Central memory CD8-positive, alpha-beta T cell (primary cell): ENCODE measurements around the gene ERLEC1.

ENCODE experiments used
- ATAC-seq: fragments of 150-1000 bp; cut with Tn5 transposase; replicated peaks from 2 replicates; pipeline ENCODE4 v1.10.0; 2022; ENCODE audit warnings: mild to moderate bottlenecking, moderate FRiP score, moderate number of reproducible peaks; ENCODE audit not compliant: poor library complexity, severe bottlenecking; ENCODE audit errors: extremely low read depth
- DNase-seq, 2 donors: peaks; one replicate each; pipeline ENCODE4 v3.0.0; 2021; ENCODE audit warnings: low spot score in 2 of 2
- H3K27ac Mint-ChIP-seq: one replicate; pipeline ENCODE4 v1.8.0; 2022; ENCODE audit warnings: low read depth, mild to moderate bottlenecking, moderate library complexity, mixed read lengths
- H3K27me3 Mint-ChIP-seq: one replicate; pipeline ENCODE4 v1.8.0; 2022; ENCODE audit warnings: mixed read lengths
- H3K36me3 Mint-ChIP-seq: one replicate; pipeline ENCODE4 v1.8.0; 2022; ENCODE audit warnings: mild to moderate bottlenecking, moderate library complexity, mixed read lengths; ENCODE audit not compliant: insufficient read depth
- H3K4me1 Mint-ChIP-seq: one replicate; pipeline ENCODE4 v1.8.0; 2022; ENCODE audit warnings: mixed read lengths
- H3K4me3 Mint-ChIP-seq: one replicate; pipeline ENCODE4 v1.8.0; 2022; ENCODE audit warnings: mild to moderate bottlenecking, moderate library complexity, mixed read lengths
- H3K9me3 Mint-ChIP-seq: one replicate; pipeline ENCODE4 v1.8.0; 2022; ENCODE audit warnings: mixed read lengths

ERLEC1 gene

GRCh38 chr2:53852532-53852931, 65.7 kb downstream of the ERLEC1 start:
- no peak for ATAC-seq
- H3K27me3 Mint-ChIP-seq, result no peaks in the 10 kb centered on the region
- peaks cover 9% of the 10 kb centered on the region for H3K4me1 Mint-ChIP-seq
- no peak overlapping the region for H3K4me3 Mint-ChIP-seq
- no peak overlapping the region for H3K27ac Mint-ChIP-seq
- H3K36me3 Mint-ChIP-seq, result peaks cover 2% of the 10 kb centered on the region
- no peaks in the 10 kb centered on the region for H3K9me3 Mint-ChIP-seq
- no peak for DNase-seq

- Mint-ChIP-seq H3K36me3 (peaks cover 3% of the 10 kb centered on the region), H3K9me3 (no peaks in the 10 kb centered on the region), H3K27ac (peak overlapping the region; percentile 8), H3K27me3 (no peaks in the 10 kb centered on the region), H3K4me3 (no peak overlapping the region), H3K4me1 (peaks cover 9% of the 10 kb centered on the region)
- no peak for ATAC-seq
- no peak for DNase-seq
Measured at GRCh38 chr2:53854678-53855077, 67.8 kb downstream of the ERLEC1 start.

GRCh38 chr2:53856272-53856671, 69.4 kb downstream of the ERLEC1 start:
- Mint-ChIP-seq H3K27me3 (no peaks in the 10 kb centered on the region), H3K9me3 (no peaks in the 10 kb centered on the region), H3K36me3 (peaks cover 7% of the 10 kb centered on the region), H3K4me3 (no peak overlapping the region), H3K4me1 (peaks cover 9% of the 10 kb centered on the region), H3K27ac (no peak overlapping the region)
- DNase-seq (no peak), ATAC-seq (no peak)

GRCh38 chr2:53859206-53860181, 72.7 kb downstream of the ERLEC1 start, which contains the start of gene GPR75:
TSS of gene GPR75 (minus strand) at chr2:53859967. CDS start at chr2:53854756, 5,211 bp downstream.
- Mint-ChIP-seq H3K27ac (no peak within 1 kb of the TSS), H3K9me3 (no peaks in the 10 kb centered on the region), H3K4me3 (no peak within 1 kb of the TSS), H3K4me1 (peaks cover 9% of the 10 kb centered on the region), H3K27me3 (no peaks in the 10 kb centered on the region), H3K36me3 (peaks cover 14% of the 10 kb centered on the region)
- DNase-seq (no peak), ATAC-seq (no peak)

GRCh38 chr2:53861824-53862223, 75.0 kb downstream of the ERLEC1 start:
- ATAC-seq (no peak), DNase-seq (no peak)
- H3K27me3 Mint-ChIP-seq, result no peaks in the 10 kb centered on the region
- H3K9me3 Mint-ChIP-seq, result no peaks in the 10 kb centered on the region
- H3K27ac Mint-ChIP-seq, result no peak overlapping the region
- H3K4me3 Mint-ChIP-seq, result no peak overlapping the region
- H3K36me3 Mint-ChIP-seq, result peaks cover 34% of the 10 kb centered on the region
- H3K4me1 Mint-ChIP-seq, result no peaks in the 10 kb centered on the region

- Mint-ChIP-seq H3K36me3 (peaks cover 48% of the 10 kb centered on the region), H3K27ac (no peak overlapping the region), H3K4me1 (no peaks in the 10 kb centered on the region), H3K4me3 (no peak overlapping the region), H3K27me3 (no peaks in the 10 kb centered on the region), H3K9me3 (no peaks in the 10 kb centered on the region)
- DNase-seq, result no peak
- no peak for ATAC-seq
Measured at GRCh38 chr2:53863538-53864227, 76.8 kb downstream of the ERLEC1 start.

- Mint-ChIP-seq H3K4me3 (no peak overlapping the region), H3K27me3 (no peaks in the 10 kb centered on the region), H3K9me3 (no peaks in the 10 kb centered on the region), H3K36me3 (peaks cover 49% of the 10 kb centered on the region), H3K4me1 (no peaks in the 10 kb centered on the region), H3K27ac (no peak overlapping the region)
- no peak for DNase-seq
- ATAC-seq, result no peak
Measured at GRCh38 chr2:53865264-53865663, 78.4 kb downstream of the ERLEC1 start.

- DNase-seq (no peak), ATAC-seq (no peak)
- no peaks in the 10 kb centered on the region for H3K27me3 Mint-ChIP-seq
- H3K36me3 Mint-ChIP-seq, result peaks cover 50% of the 10 kb centered on the region
- H3K9me3 Mint-ChIP-seq, result no peaks in the 10 kb centered on the region
- H3K4me3 Mint-ChIP-seq, result no peak overlapping the region
- no peak overlapping the region for H3K27ac Mint-ChIP-seq
- no peaks in the 10 kb centered on the region for H3K4me1 Mint-ChIP-seq
Measured at GRCh38 chr2:53865962-53866361, 79.1 kb downstream of the ERLEC1 start.

GRCh38 chr2:53867169-53867568, 80.3 kb downstream of the ERLEC1 start:
- Mint-ChIP-seq H3K9me3 (no peaks in the 10 kb centered on the region), H3K4me3 (no peak overlapping the region), H3K27me3 (no peaks in the 10 kb centered on the region), H3K36me3 (peaks cover 55% of the 10 kb centered on the region), H3K27ac (no peak overlapping the region), H3K4me1 (no peaks in the 10 kb centered on the region)
- ATAC-seq (no peak), DNase-seq (no peak)

- Mint-ChIP-seq H3K9me3 (no peaks in the 10 kb centered on the region), H3K4me1 (no peaks in the 10 kb centered on the region), H3K4me3 (no peak overlapping the region), H3K36me3 (peaks cover 55% of the 10 kb centered on the region), H3K27ac (no peak overlapping the region), H3K27me3 (no peaks in the 10 kb centered on the region)
- DNase-seq (no peak), ATAC-seq (no peak)
Measured at GRCh38 chr2:53867773-53868172, 80.9 kb downstream of the ERLEC1 start.
